Thoracic aorta (tissue), 2 donors: ENCODE data around the gene RIPOR2. TPM values are rescaled to one million over a fixed set of nuclear protein-coding genes. Genes with fewer than 3 reads are reported as not detected.

Experiments used
- ATAC-seq: fragments of 150-250 bp; one replicate; pipeline ENCODE4 v1.8.0; 2017; ENCODE audit warnings: low read depth; ENCODE audit not compliant: insufficient number of reproducible peaks, low FRiP score
- DNase-seq: peaks from one replicate; pipeline ENCODE4 v3.0.0-alpha.2; 2020; ENCODE audit warnings: low spot score
- H3K27ac ChIP-seq, 2 donors: fragments of 200-600 bp; sonication (generic); 1 replicate in 1 of 2; 2 replicates in 1 of 2; pipeline ENCODE4 v1.5.1; 2016; ENCODE audit warnings: mild to moderate bottlenecking in 2 of 2, moderate library complexity in 2 of 2
- H3K27me3 ChIP-seq: fragments of 200-600 bp; sonication (generic); replicated peaks from 2 replicates; pipeline ENCODE4 v1.6.0; 2016; ENCODE audit warnings: mild to moderate bottlenecking; ENCODE audit not compliant: insufficient read depth
- H3K36me3 ChIP-seq: fragments of 200-600 bp; sonication (generic); one replicate; pipeline ENCODE4 v1.5.1; 2016
- H3K4me1 ChIP-seq, 2 donors: fragments of 200-600 bp; sonication (generic); 1 replicate in 1 of 2; 2 replicates in 1 of 2; pipeline versions ENCODE4 v1.5.1 to v1.6.0; 2016; ENCODE audit warnings: low read depth in 2 of 2, mild to moderate bottlenecking in 1 of 2; ENCODE audit not compliant: control insufficient read depth in 1 of 2
- H3K4me3 ChIP-seq: fragments of 200-600 bp; sonication (generic); 2 replicates; pipeline ENCODE4 v1.5.1; 2016; ENCODE audit warnings: mild to moderate bottlenecking
- H3K9me3 ChIP-seq: fragments of 200-600 bp; sonication (generic); 2 replicates; pipeline ENCODE4 v1.5.1; 2016
- total RNA-seq, 2 donors: library from RNA; depleted of rRNA; stranded (reverse); fragments of >200 nt; gene quantifications; one replicate each; pipeline versions ENCODE4 v1.1.0 to v1.2.3, GENCODE V29; 2016
- TF ChIP-seq, protein P1 (sequence below): fragments of 200-600 bp; sonication (generic); IDR thresholded peaks from one replicate; pipeline ENCODE4 v1.5.1; 2019; ENCODE audit warnings: antibody characterized with exemption

The RIPOR2 gene
- total RNA-seq, 2 donors from 2014 or later = 6.0 to 9.9 TPM

GRCh38 chr6:24922170-24922569 lies 13.6 kb downstream of the RIPOR2 start:
- no peaks in the 10 kb centered on the region for H3K4me1 ChIP-seq
- no peak overlapping the region for H3K4me3 ChIP-seq
- ATAC-seq (no peak), DNase-seq (no peak)
- no peaks in the 10 kb centered on the region for H3K36me3 ChIP-seq
- no peaks in the 10 kb centered on the region for H3K9me3 ChIP-seq
- H3K27me3 ChIP-seq = no peaks in the 10 kb centered on the region
- TF ChIP-seq, protein P1, sequence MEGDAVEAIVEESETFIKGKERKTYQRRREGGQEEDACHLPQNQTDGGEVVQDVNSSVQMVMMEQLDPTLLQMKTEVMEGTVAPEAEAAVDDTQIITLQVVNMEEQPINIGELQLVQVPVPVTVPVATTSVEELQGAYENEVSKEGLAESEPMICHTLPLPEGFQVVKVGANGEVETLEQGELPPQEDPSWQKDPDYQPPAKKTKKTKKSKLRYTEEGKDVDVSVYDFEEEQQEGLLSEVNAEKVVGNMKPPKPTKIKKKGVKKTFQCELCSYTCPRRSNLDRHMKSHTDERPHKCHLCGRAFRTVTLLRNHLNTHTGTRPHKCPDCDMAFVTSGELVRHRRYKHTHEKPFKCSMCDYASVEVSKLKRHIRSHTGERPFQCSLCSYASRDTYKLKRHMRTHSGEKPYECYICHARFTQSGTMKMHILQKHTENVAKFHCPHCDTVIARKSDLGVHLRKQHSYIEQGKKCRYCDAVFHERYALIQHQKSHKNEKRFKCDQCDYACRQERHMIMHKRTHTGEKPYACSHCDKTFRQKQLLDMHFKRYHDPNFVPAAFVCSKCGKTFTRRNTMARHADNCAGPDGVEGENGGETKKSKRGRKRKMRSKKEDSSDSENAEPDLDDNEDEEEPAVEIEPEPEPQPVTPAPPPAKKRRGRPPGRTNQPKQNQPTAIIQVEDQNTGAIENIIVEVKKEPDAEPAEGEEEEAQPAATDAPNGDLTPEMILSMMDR = no peak
- H3K27ac ChIP-seq = no peak overlapping the region

GRCh38 chr6:24920136-24920535 lies 15.6 kb downstream of the RIPOR2 start:
- TF ChIP-seq, protein P1 = no peak
- Histone ChIP-seq H3K27ac (no peak overlapping the region), H3K36me3 (no peaks in the 10 kb centered on the region), H3K9me3 (no peaks in the 10 kb centered on the region), H3K27me3 (no peaks in the 10 kb centered on the region), H3K4me3 (no peak overlapping the region), H3K4me1 (no peaks in the 10 kb centered on the region)
- DNase-seq (no peak), ATAC-seq (no peak)

GRCh38 chr6:24919056-24919892 lies 16.5 kb downstream of the RIPOR2 start:
- Histone ChIP-seq H3K4me1 (no peaks in the 10 kb centered on the region), H3K9me3 (no peaks in the 10 kb centered on the region), H3K4me3 (no peak overlapping the region), H3K27ac (no peak overlapping the region), H3K36me3 (no peaks in the 10 kb centered on the region), H3K27me3 (no peaks in the 10 kb centered on the region)
- DNase-seq (no peak), ATAC-seq (no peak)
- TF ChIP-seq, protein P1 = no peak

DNA sequence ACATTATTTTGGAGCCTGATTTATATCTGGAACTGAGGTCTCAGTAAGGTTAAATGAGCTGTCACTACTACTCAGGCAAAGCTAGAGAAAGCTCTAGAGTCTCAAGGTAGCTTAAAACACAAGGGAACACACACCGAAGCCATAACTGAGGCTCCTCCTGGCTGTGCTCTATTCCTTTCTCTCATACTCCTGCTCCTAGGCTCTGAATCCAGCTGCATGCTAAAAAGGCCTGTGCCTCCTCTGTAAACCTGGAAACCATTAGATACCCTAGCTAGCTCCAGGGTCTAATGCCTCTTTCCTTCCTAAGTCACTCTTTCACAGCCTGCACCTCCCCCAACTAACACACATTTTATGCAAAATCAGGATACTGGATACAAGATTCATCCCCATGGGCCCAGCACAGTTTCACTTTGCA lies 17.1 kb downstream of the RIPOR2 start:
- Histone ChIP-seq H3K4me1 (no peaks in the 10 kb centered on the region), H3K36me3 (no peaks in the 10 kb centered on the region), H3K9me3 (no peaks in the 10 kb centered on the region), H3K4me3 (no peak overlapping the region), H3K27ac (no peak overlapping the region), H3K27me3 (no peaks in the 10 kb centered on the region)
- TF ChIP-seq, protein P1 = no peak
- ATAC-seq (no peak), DNase-seq (no peak)

DNA sequence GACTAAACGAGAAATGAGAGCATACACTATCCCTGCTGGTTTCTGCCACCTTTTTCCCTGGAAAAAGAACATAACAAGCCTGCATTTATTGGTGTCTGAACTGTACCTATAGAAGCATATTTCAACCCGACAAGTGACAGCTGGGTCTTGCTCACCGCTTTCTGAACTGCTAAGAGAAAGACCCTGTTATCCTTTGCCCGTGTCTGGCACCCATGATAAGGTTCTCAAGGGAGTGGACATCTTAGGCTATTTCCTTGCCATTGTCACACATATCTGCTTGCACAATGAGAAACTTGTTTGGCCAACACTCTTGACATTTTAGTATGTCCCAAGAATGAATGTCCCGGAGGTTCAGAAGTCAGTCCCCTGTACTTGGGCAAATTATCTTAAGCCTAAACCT lies 19.3 kb downstream of the RIPOR2 start:
- H3K36me3 ChIP-seq = no peaks in the 10 kb centered on the region
- peaks cover 4 to 6% of the 10 kb centered on the region in 2 donors for H3K4me1 ChIP-seq
- H3K4me3 ChIP-seq = no peak overlapping the region
- ATAC-seq = no peak
- TF ChIP-seq, protein P1 = no peak
- DNase-seq = no peak
- no peak overlapping the region for H3K27ac ChIP-seq
- H3K27me3 ChIP-seq = no peaks in the 10 kb centered on the region
- no peaks in the 10 kb centered on the region for H3K9me3 ChIP-seq
